Tibial nerve (tissue), 4 donors: ENCODE measurements around the gene IL16.

ENCODE experiments used
- CTCF ChIP-seq, 5 experiments: fragments of 200-600 bp in 3 of 5; fragments of 450-650 bp in 2 of 5; sonication (generic) in 3 of 5; IDR thresholded peaks; one replicate each; pipeline ENCODE4 v1.5.1; 2016 to 2019; ENCODE audit warnings: antibody characterized with exemption in 5 of 5, mild to moderate bottlenecking in 3 of 5, moderate library complexity in 2 of 5
- EP300 ChIP-seq, 2 donors: sonication (generic); formaldehyde crosslinking; IDR thresholded peaks; one replicate each; pipeline ENCODE4 v1.6.1; 2017; ENCODE audit warnings: antibody characterized with exemption in 2 of 2, mild to moderate bottlenecking in 1 of 2
- POLR2A ChIP-seq, 2 donors: fragments of 450-650 bp; IDR thresholded peaks; one replicate each; pipeline ENCODE4 v1.6.1; 2017; ENCODE audit warnings: antibody characterized with exemption in 2 of 2, mild to moderate bottlenecking in 2 of 2, moderate library complexity in 2 of 2

DNA sequence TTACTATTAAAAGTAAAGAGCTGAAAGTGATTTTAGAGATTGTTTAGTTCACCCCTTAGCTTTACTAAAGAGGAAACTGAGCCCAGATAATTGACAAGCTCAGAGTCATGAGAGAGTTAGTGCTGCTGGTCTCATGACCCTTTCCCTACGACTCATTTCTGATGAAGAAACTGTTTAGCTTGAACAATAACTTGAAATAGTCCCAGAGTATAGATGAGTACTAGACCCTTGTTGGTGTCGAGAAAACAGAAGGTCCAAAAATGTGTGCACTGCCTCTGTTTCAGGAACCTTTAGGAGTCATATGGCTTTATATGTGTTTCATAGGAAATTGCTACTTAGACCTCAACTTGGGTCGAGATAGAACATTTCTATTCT, 58.2 kb downstream of the IL16 start:
- TF ChIP-seq POLR2A (IDR thresholded peaks at IDR 0.05) (no peak), CTCF (IDR thresholded peaks at IDR 0.05) (no peak), EP300 (IDR thresholded peaks at IDR 0.05) (no peak)
